K562 (cell line): Measurements from ENCODE around the gene HERPUD2. TPM values are rescaled to one million over a fixed set of nuclear protein-coding genes. Genes with fewer than 3 reads are reported as not detected.

Experiments used
- ATAC-seq: fragments of 200-7000 bp; cut with Tn5 transposase; 3 replicates; pipeline ENCODE4 v1.9.1; 2020; ENCODE audit warnings: moderate library complexity
- BruUV-seq: library from RNA; stranded (reverse); fragments of 400-500 nt; replicated peaks from 2 replicates; lab custom pipeline; 2021; lab: Mats Ljungman, UMichigan
- CTCF ChIA-PET: fragments of 300-600 bp; formaldehyde crosslinking; extraction: SDS; loops from one replicate; lab custom pipeline; 2021; ENCODE audit warnings: low intra/inter-chr PET ratio; lab: Yijun Ruan, JAX
- POLR2A ChIA-PET: fragments of 300-600, 350-650 bp; sonication (Branson Sonifier 250); formaldehyde crosslinking; extraction: SDS; loops from one replicate; lab custom pipeline; 2021; ENCODE audit warnings: antibody characterized with exemption, inconsistent platforms; lab: Yijun Ruan, JAX
- DNase-seq, 4 experiments: peaks; one replicate each; pipeline versions ENCODE4 v3.0.0 to v3.0.0-alpha.2; 2011 to 2018; ENCODE audit warnings: low spot score in 3 of 4, mixed read lengths in 3 of 4; ENCODE audit errors: extremely low read depth in 1 of 4
- FAIRE-seq: peaks from 2 replicates; lab custom pipeline; 2011; peaks lifted over from hg19 to GRCh38; lab: Jason Lieb, UNC
- H2AFZ ChIP-seq: 2 replicates; pipeline ENCODE4 v1.6.0; 2011; ENCODE audit warnings: low read depth, low read length, control low read depth, inconsistent platforms
- H3K27ac ChIP-seq: fragments of 200-600 bp; 3 replicates; pipeline ENCODE4 v1.8.0; 2011; ENCODE audit warnings: low read depth, mild to moderate bottlenecking, control low read depth, inconsistent platforms, low read length, moderate library complexity, mixed read lengths; ENCODE audit errors: extremely low read depth
- H3K27me3 ChIP-seq, 2 experiments: fragments of 300-600 bp in 1 of 2; 2 replicates in 1 of 2; 3 replicates in 1 of 2; pipeline versions ENCODE4 v1.6.0 to v1.8.0; 2011; ENCODE audit warnings: inconsistent platforms in 2 of 2, low read length in 2 of 2, mild to moderate bottlenecking in 1 of 2, mixed read lengths in 1 of 2, moderate library complexity in 1 of 2; ENCODE audit not compliant: control insufficient read depth in 2 of 2, insufficient read depth in 2 of 2
- H3K36me3 ChIP-seq: fragments of 300-600 bp; 3 replicates; pipeline ENCODE4 v1.8.0; 2011; ENCODE audit warnings: mild to moderate bottlenecking, low read length, inconsistent platforms; ENCODE audit not compliant: control insufficient read depth, insufficient read depth
- H3K4me1 ChIP-seq, 2 experiments: fragments of 200-600 bp in 1 of 2; replicated peaks in 1 of 2; 2 replicates in 1 of 2; 3 replicates in 1 of 2; pipeline versions ENCODE4 v1.5.1 to v1.8.0; 2011; ENCODE audit warnings: inconsistent platforms in 2 of 2, low read length in 2 of 2, mild to moderate bottlenecking in 1 of 2, mixed read lengths in 1 of 2, moderate library complexity in 1 of 2; ENCODE audit not compliant: control insufficient read depth in 2 of 2, insufficient read depth in 2 of 2
- H3K4me2 ChIP-seq: 2 replicates; pipeline ENCODE4 v1.6.1; 2011; ENCODE audit warnings: low read length, control low read depth, inconsistent platforms, mixed read lengths; ENCODE audit not compliant: insufficient read depth
- H3K4me3 ChIP-seq: fragments of 200-600 bp; sonication (generic), shearing (Covaris generic); 2 replicates; pipeline ENCODE4 v1.5.1; 2016; ENCODE audit warnings: control low read depth, inconsistent platforms
- H3K79me2 ChIP-seq: fragments of 200-600 bp; 3 replicates; pipeline ENCODE4 v1.8.0; 2011; ENCODE audit warnings: low read length, inconsistent platforms; ENCODE audit not compliant: control insufficient read depth, insufficient read depth
- H3K9ac ChIP-seq, 2 experiments: 2 replicates each; pipeline versions ENCODE4 v1.6.0 to v1.6.1; 2011; ENCODE audit warnings: low read depth in 2 of 2, low read length in 2 of 2, control low read depth in 1 of 2, inconsistent platforms in 1 of 2, mild to moderate bottlenecking in 1 of 2, mixed read lengths in 1 of 2; ENCODE audit not compliant: insufficient read depth in 1 of 2
- H3K9me1 ChIP-seq: one replicate; pipeline ENCODE4 v1.6.0; 2011; ENCODE audit warnings: inconsistent platforms, mild to moderate bottlenecking, low read length, moderate library complexity; ENCODE audit not compliant: control insufficient read depth, insufficient read depth
- H3K9me3 ChIP-seq: replicated peaks from 2 replicates; pipeline ENCODE4 v1.5.1; 2011; ENCODE audit warnings: low read depth, low read length, inconsistent platforms; ENCODE audit not compliant: control insufficient read depth, insufficient read depth
- H4K20me1 ChIP-seq: replicated peaks from 2 replicates; pipeline ENCODE4 v1.6.1; 2011; ENCODE audit warnings: low read length, inconsistent platforms, mixed read lengths; ENCODE audit not compliant: control insufficient read depth, insufficient read depth
- BCL6 ChIP-seq: fragments of 250-450 bp; sonication (Bioruptor Pico); IDR thresholded peaks from 2 replicates; pipeline ENCODE4 v1.4.0; 2020
- EP300 ChIP-seq: IDR thresholded peaks from 2 replicates; pipeline ENCODE4 v1.6.1; 2012; ENCODE audit warnings: low read length, improper control_type of control experiment
- PTRF ChIP-seq: fragments of 450-650 bp; IDR thresholded peaks from 2 replicates; pipeline ENCODE4 v1.6.1; 2016; ENCODE audit warnings: mild to moderate bottlenecking, missing genetic modification characterization, missing compliant biosample characterization
- RB1 ChIP-seq: fragments of 450-650 bp; IDR thresholded peaks from 2 replicates; pipeline ENCODE4 v1.6.1; 2017; ENCODE audit warnings: low read depth, mild to moderate bottlenecking
- RHOXF2B ChIP-seq: fragments of 250-450 bp; sonication (Bioruptor Pico); conservative IDR thresholded peaks from 2 replicates; pipeline ENCODE4 v1.5.1; 2021
- SMARCB1 ChIP-seq: IDR thresholded peaks from 2 replicates; pipeline ENCODE4 v1.6.1; 2011; ENCODE audit warnings: improper control_type of control experiment, low read depth; ENCODE audit not compliant: insufficient read length
- XRCC4 ChIP-seq: IDR thresholded peaks from one replicate; pipeline ENCODE4 v1.6.1; 2011; ENCODE audit not compliant: insufficient read depth, insufficient read length; ENCODE audit errors: extremely low read depth
- WGBS: fragments of 100-300 bp; shearing (Covaris generic); methylation state at CpG from one replicate; pipeline ENCODE4 v1.1.6; 2016; ENCODE audit warnings: low coverage, mixed read lengths; ENCODE audit not compliant: insufficient coverage; ENCODE audit errors: missing lambda C conversion rate; 5-methylcytosine and 5-hydroxymethylcytosine counted together
- in situ Hi-C: fragments of 300-500 bp; cut with MboI; formaldehyde crosslinking; loops from 4 replicates; pipeline ENCODE4 v1.15.0; 2018; ENCODE audit warnings: inconsistent platforms, mixed read lengths
- intact Hi-C: fragments of 100-400 bp; cut with micrococcal nuclease; formaldehyde crosslinking; loops from 2 replicates; pipeline ENCODE4 v1.14.2; 2022
- polyA plus RNA-seq, 8 experiments: library from polyadenylated mRNA; depleted of rRNA in 4 of 8; stranded (reverse) in 5 of 8; unstranded in 3 of 8; fragments of >200 nt; fragmentation: Nextera tagmentation in 2 of 8; fragmentation: Illumina TruSeq in 1 of 8; extraction: Ambion mirVana in 2 of 8; extraction: Trizol in 1 of 8; gene quantifications; 2 replicates each; pipeline versions ENCODE4 v1.2.1 to v1.2.3, GENCODE V29; 2011 to 2014; ENCODE audit warnings: inconsistent platforms in 1 of 8, missing spikeins in 1 of 8
- total RNA-seq, 7 experiments: library from RNA; depleted of rRNA in 6 of 7; stranded (reverse); fragments of >200 nt in 6 of 7; fragmentation: Illumina TruSeq in 2 of 7; extraction: Trizol in 2 of 7; gene quantifications; 2 replicates each; pipeline versions ENCODE4 v1.2.1 to v1.2.3, GENCODE V29; 2011 to 2021; ENCODE audit warnings: low replicate concordance in 1 of 7
- TF ChIP-seq, protein P1 (sequence below): sonication (generic); formaldehyde crosslinking; IDR thresholded peaks from 2 replicates; pipeline ENCODE4 v1.8.1; 2022; ENCODE audit warnings: missing genetic modification reagents
- TF ChIP-seq, protein P2 (sequence below), 2 experiments: fragments of 200-800 bp in 1 of 2; sonication (Bioruptor generic) in 1 of 2; sonication (generic) in 1 of 2; formaldehyde crosslinking in 1 of 2; IDR thresholded peaks in 1 of 2; conservative IDR thresholded peaks in 1 of 2; 2 replicates each; pipeline versions ENCODE4 v1.5.0 to v1.6.1; 2016 to 2020; ENCODE audit warnings: missing compliant biosample characterization in 1 of 2, missing genetic modification characterization in 1 of 2, missing genetic modification reagents in 1 of 2
- TF ChIP-seq, protein P3 (sequence below), 3 experiments: fragments of 200-800 bp in 1 of 3; fragments of 250-450 bp in 1 of 3; fragments of 450-650 bp in 1 of 3; sonication (Bioruptor Pico) in 1 of 3; sonication (Bioruptor generic) in 1 of 3; formaldehyde crosslinking in 1 of 3; IDR thresholded peaks; 2 replicates each; pipeline versions ENCODE4 v1.6.1 to v1.8.0; 2016 to 2022; ENCODE audit warnings: mild to moderate bottlenecking in 2 of 3, missing genetic modification characterization in 2 of 3, missing compliant biosample characterization in 1 of 3, moderate library complexity in 1 of 3
- TF ChIP-seq, protein P4 (sequence below): fragments of 450-650 bp; IDR thresholded peaks from 2 replicates; pipeline ENCODE4 v1.6.1; 2014; ENCODE audit warnings: low read depth, mild to moderate bottlenecking, moderate library complexity, borderline replicate concordance

The HERPUD2 gene
- total and polyA plus RNA-seq, 9 of the 15 experiments (the other 6 are each of a cell fraction or from before 2014, with no cell fraction given): 4.1 to 28.5 (median 12.3) TPM

DNA sequence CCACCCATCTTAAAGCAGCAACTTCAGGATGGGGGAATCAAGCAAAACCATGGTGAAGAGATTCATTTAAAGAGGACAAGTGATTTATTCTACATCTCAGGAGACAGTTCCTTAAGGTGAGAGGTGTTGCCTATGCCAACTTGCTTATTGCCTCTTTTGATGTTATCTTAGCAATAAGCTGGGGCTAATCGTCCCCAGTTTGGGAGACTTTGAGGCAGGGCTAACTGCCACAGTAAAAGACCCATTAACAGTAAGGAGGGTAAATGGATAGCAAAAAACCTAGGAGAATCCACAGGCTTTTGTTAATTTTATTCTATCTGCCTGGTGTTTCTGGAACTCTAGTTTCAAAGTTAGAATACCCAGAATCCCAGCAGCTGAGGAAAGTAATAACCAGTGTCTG is 22.1 kb upstream of the HERPUD2 start:
- Histone ChIP-seq H3K4me2 (no peak overlapping the region), H3K27me3 (peaks cover 15 to 17% of the 10 kb centered on the region in 2 experiments), H3K9ac (no peak overlapping the region), H3K79me2 (no peaks in the 10 kb centered on the region), H3K27ac (no peak overlapping the region), H3K4me1 (no peaks in the 10 kb centered on the region), H4K20me1 (no peaks in the 10 kb centered on the region), H3K9me3 (no peaks in the 10 kb centered on the region), H3K4me3 (no peak overlapping the region), H3K9me1 (no peaks in the 10 kb centered on the region), H3K36me3 (no peaks in the 10 kb centered on the region), H2AFZ (no peak overlapping the region)
- ChIA-PET POLR2A (no interaction called here), CTCF (no interaction called here)
- ATAC-seq (no peak), FAIRE-seq (no peak), DNase-seq (no peak)
- 25% methylated on average over 1 of the region's 1 CpG for WGBS
- no TSS peak for BruUV-seq
- intact Hi-C loops: no loop called here
- in situ Hi-C loops: no loop called here
- TF ChIP-seq, protein P1, sequence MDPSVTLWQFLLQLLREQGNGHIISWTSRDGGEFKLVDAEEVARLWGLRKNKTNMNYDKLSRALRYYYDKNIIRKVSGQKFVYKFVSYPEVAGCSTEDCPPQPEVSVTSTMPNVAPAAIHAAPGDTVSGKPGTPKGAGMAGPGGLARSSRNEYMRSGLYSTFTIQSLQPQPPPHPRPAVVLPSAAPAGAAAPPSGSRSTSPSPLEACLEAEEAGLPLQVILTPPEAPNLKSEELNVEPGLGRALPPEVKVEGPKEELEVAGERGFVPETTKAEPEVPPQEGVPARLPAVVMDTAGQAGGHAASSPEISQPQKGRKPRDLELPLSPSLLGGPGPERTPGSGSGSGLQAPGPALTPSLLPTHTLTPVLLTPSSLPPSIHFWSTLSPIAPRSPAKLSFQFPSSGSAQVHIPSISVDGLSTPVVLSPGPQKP (CRISPR knock-in tag): no peak
- no peak for TF ChIP-seq XRCC4
- no peak for TF ChIP-seq RHOXF2B (CRISPR knock-in tag)
- TF ChIP-seq, protein P2, sequence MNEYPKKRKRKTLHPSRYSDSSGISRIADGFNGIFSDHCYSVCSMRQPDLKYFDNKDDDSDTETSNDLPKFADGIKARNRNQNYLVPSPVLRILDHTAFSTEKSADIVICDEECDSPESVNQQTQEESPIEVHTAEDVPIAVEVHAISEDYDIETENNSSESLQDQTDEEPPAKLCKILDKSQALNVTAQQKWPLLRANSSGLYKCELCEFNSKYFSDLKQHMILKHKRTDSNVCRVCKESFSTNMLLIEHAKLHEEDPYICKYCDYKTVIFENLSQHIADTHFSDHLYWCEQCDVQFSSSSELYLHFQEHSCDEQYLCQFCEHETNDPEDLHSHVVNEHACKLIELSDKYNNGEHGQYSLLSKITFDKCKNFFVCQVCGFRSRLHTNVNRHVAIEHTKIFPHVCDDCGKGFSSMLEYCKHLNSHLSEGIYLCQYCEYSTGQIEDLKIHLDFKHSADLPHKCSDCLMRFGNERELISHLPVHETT (CRISPR knock-in tag; conservative IDR thresholded peaks at IDR 0.05 in 1 of 2, IDR thresholded peaks at IDR 0.05 in 1 of 2): no peak
- no peak for TF ChIP-seq RB1
- no peak for TF ChIP-seq SMARCB1
- no peak for TF ChIP-seq BCL6 (CRISPR knock-in tag)
- no peak for TF ChIP-seq EP300
- no peak for TF ChIP-seq PTRF (tag)
- TF ChIP-seq, protein P3, sequence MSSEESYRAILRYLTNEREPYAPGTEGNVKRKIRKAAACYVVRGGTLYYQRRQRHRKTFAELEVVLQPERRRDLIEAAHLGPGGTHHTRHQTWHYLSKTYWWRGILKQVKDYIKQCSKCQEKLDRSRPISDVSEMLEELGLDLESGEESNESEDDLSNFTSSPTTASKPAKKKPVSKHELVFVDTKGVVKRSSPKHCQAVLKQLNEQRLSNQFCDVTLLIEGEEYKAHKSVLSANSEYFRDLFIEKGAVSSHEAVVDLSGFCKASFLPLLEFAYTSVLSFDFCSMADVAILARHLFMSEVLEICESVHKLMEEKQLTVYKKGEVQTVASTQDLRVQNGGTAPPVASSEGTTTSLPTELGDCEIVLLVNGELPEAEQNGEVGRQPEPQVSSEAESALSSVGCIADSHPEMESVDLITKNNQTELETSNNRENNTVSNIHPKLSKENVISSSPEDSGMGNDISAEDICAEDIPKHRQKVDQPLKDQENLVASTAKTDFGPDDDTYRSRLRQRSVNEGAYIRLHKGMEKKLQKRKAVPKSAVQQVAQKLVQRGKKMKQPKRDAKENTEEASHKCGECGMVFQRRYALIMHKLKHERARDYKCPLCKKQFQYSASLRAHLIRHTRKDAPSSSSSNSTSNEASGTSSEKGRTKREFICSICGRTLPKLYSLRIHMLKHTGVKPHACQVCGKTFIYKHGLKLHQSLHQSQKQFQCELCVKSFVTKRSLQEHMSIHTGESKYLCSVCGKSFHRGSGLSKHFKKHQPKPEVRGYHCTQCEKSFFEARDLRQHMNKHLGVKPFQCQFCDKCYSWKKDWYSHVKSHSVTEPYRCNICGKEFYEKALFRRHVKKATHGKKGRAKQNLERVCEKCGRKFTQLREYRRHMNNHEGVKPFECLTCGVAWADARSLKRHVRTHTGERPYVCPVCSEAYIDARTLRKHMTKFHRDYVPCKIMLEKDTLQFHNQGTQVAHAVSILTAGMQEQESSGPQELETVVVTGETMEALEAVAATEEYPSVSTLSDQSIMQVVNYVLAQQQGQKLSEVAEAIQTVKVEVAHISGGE (CRISPR knock-in tag; IDR thresholded peaks at IDR 0.05): no peak
- TF ChIP-seq, protein P4, sequence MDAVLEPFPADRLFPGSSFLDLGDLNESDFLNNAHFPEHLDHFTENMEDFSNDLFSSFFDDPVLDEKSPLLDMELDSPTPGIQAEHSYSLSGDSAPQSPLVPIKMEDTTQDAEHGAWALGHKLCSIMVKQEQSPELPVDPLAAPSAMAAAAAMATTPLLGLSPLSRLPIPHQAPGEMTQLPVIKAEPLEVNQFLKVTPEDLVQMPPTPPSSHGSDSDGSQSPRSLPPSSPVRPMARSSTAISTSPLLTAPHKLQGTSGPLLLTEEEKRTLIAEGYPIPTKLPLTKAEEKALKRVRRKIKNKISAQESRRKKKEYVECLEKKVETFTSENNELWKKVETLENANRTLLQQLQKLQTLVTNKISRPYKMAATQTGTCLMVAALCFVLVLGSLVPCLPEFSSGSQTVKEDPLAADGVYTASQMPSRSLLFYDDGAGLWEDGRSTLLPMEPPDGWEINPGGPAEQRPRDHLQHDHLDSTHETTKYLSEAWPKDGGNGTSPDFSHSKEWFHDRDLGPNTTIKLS: no peak
